Measurements from ENCODE around the gene PKNOX2.

The PKNOX2 gene

DNA sequence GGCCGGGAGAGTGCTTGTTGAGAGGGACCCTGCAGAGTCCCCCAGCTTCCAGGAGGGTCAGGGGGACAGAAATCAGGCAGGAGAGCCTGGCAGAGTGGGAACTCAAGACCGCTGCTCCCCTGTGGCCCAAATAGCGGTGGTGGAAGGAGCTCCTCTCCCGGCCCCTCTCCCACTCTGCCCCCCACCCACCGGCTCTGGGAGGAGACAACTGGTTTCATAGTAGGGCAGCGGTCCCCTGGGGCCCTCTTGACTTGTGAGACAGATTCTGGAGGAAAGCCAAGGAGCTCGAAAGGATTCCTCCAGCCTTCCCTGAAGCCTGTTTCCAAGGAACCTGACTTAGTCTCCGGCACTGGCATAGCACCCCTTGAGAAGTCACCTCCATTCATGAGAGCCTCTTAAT lies 10.1 kb downstream of the PKNOX2 start:
- DNase-seq, result no peak

GRCh38 chr11:125175166-125175565 lies 10.6 kb downstream of the PKNOX2 start:
- DNase-seq, result no peak

- no peak for DNase-seq
Measured at GRCh38 chr11:125175896-125176575, 11.5 kb downstream of the PKNOX2 start.

DNA sequence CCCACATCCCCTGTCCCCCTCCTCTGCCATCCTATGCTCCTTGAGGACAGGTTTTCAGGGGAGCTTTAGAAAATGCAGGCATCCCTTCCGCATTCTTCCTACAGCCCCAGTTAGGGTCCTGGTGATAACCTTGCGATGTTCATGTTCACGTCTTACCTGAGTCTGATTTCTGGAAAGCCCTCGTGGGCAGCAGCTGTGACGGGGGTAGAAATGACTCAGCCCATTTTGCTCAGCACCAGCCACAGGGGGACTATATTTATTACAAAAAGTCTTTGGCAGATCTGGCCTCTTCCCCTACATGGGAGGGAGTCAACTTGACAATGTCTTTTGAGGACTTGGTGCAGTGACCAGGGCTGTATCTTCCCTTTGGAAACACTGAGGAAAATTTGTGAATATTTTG lies 12.3 kb downstream of the PKNOX2 start:
- DNase-seq, result no peak

GRCh38 chr11:125177543-125177942 lies 13.0 kb downstream of the PKNOX2 start:
- no peak for DNase-seq

DNA sequence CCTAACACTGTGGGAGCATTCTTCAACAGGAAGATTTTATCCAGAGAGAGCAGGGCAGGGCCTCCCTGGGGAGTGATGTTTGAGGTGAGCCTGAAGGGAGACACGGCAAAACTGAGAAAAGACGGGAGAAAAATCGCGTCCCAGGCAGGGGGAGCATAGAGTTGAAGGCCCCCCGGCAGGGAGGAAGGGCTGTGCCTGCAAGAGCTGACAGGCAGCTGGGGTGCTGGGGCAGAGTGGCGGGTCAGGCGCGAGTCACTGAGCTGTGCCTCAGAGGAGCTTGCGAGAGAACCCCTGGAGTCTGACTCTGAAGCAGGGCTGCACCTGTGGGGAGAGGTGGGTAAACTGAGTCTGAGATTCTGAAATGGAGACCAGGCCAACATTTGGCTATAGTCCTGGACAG lies 14.8 kb downstream of the PKNOX2 start:
- no peak for DNase-seq

DNA sequence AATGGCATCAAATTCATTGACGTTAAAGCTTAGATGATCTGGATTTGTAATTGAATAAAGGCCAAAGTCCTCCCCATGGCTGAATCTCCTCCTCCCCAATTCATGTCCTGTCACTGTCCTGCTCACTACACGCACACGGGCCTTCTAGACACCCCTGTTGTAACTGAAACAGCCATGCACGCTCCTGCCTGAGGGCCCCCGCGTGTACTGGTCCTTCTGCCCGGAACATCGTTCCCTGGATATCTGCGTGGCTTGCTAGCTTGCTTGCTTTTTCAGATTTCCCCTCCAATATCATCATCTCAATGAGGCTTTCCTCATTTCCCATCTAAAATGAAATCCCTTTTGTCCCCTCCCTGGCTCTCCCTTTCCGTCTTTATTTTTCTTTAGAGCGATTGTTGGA lies 15.3 kb downstream of the PKNOX2 start:
- no peak for DNase-seq

DNA sequence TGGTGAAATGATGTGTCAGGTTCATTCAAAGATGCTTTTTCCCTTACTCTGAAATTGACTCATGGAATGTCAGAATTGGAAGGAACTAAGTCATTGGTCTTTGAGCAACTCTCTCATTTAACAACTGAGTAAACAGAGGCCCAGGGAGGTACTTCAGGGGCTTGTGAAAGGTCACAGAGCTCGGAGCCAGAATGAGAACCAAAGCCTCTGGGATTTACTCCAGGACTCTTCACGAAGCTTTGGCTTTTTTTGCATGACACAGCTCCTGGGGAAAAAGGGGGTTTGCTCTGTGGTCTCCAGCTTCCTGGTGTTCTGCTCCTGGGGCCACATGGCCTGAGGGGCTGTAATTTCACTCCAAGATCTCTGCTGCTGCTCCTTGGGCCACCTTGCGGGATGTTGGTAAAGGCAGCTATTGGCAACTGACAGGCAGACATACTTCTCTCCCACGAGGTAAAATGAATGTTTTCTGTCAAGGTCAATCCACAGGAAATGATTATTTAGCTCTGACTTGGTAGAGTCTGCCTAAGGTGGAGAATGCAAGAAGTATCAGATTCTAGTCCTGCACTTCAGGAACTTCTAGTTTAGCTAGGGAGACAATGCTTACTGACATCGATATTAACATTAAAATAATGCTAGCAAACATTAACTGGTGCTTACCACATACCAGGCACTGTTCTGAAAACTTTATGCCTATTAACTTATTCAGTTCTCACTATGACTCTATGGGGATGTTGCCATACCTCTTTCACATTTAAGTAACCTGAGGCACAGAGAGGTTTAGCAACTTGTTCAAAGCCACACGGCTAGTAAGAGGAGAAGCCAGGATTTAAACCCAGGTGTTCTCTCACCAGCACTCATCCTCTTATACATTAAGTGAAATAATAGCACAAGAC lies 16.1 kb downstream of the PKNOX2 start:
- no peak for DNase-seq

- DNase-seq, result no peak
Measured at GRCh38 chr11:125182573-125182972, 18.0 kb downstream of the PKNOX2 start.

GRCh38 chr11:125183641-125184040 lies 19.1 kb downstream of the PKNOX2 start:
- DNase-seq, result no peak

- no peak for DNase-seq
Measured at GRCh38 chr11:125188021-125188420, 23.5 kb downstream of the PKNOX2 start.

- no peak for DNase-seq
Measured at GRCh38 chr11:125190566-125190965, 26.0 kb downstream of the PKNOX2 start.

GRCh38 chr11:125192183-125192582 lies 27.6 kb downstream of the PKNOX2 start:
- no peak for DNase-seq

DNA sequence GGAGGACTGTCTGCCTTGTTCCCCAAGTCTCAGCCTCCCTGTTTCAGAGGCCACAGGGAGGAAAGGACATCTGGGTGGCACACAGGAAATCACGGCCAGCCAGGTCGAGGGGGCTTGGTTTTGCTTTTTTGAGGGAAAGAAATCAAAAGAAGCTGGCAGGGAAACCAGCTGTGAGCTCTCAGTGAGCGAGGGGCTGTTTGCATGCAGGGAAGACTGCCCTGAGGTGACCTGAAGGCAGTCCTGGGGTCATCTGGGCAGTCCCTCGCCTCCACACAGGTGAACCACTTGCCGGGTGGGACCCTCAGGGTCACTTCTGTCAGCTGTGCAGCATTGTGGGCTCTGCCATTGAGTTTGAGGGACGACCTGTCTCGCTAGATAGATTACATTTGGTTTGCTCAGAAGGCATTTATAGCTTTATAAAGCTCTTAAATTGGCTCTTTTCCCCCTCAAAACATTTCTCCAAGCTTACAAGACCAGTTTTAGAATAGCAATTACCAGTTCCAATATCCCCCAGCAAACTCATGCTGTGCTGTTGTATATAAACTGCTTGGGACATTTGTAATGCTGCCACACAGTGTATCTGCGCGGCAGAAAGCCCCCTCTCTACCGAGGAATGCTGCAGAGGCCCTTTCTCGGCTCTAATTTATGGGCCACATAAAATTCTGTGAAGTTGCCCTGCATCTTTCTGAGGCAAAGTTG lies 28.3 kb downstream of the PKNOX2 start:
- DNase-seq, result no peak

- DNase-seq, result no peak
Measured at GRCh38 chr11:125193416-125193726, 28.8 kb downstream of the PKNOX2 start.

- DNase-seq, result no peak
Measured at GRCh38 chr11:125193841-125194240, 29.3 kb downstream of the PKNOX2 start.

- no peak for DNase-seq
Measured at GRCh38 chr11:125199915-125200314, 35.4 kb downstream of the PKNOX2 start.

DNA sequence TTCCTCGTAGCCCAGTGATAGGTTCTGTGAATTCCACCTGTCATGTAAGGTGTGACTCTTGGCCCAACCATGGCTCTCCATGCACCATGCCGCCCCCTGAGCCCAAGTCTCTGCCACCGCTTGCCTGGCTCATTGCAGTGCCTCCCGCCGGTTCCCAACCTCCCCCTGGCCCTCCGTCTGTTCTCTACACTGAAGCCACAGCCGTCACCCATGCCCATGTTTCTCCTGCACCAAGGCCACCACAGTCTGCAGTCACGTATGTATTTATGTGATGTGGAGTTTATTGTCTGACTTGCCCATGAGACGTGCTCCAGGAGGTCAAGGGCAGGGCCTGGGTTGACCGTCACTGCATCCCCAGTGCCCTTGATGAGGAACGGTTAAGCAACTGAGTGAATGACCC lies 35.9 kb downstream of the PKNOX2 start:
- no peak for DNase-seq

DNA sequence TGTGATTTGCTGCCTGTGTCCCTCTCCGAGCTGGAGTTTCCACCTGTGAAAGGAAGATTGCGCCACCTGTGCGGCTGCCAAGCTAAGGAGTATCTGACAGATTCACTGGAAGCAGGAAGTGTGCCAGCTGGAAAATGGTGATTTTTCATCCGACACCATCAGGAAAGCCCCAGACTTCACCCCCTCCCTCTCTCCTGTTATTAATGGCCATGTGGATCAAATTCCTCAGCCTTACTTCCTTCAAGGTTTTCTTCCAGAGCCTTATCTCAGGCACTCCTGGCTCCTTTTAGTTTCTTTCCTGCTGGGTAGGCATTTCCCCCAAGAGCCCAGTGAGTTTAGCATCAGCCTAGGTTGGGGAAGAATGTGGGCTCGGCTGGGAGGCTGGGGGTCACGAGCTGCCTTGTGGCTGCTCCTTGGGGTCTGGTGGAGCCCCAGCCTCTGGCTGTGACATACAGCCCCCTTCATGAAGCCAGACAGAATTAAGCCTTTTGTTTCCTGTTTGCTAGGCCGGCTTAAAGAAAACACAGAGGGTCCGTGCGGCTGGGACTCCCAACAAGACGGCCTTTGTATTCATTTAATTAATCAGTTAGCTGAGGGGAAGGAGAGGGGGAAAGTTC lies 37.1 kb downstream of the PKNOX2 start:
- DNase-seq, result no peak

GRCh38 chr11:125202362-125202880 lies 37.9 kb downstream of the PKNOX2 start:
- DNase-seq, result no peak

GRCh38 chr11:125202977-125203376 lies 38.4 kb downstream of the PKNOX2 start:
- no peak for DNase-seq

DNA sequence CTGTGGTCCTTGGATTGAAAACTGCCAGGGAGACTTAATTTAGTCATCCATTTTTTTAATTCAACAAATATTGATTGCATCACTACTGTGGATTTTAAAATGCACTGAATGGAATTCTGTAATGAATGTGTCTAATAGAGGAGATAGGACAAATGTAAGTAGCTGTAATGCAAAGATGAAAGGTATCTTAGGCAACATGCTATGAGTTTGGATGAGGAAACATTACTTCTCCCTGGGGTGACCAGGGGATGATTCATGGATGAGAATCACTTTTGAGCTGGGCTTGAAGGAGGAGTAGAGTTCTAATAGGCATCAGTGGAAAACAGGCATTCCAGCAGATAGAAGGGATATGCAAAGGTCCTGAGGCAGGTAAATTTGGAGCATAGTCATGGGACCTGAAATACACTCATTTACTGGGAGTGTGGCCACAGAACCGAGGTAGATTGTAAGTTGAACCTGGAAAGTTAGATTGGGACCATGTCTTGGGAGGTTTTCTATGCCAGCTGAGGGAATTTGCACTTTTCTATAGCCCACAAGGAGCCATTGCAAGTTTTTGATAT lies 43.4 kb downstream of the PKNOX2 start:
- no peak for DNase-seq

DNA sequence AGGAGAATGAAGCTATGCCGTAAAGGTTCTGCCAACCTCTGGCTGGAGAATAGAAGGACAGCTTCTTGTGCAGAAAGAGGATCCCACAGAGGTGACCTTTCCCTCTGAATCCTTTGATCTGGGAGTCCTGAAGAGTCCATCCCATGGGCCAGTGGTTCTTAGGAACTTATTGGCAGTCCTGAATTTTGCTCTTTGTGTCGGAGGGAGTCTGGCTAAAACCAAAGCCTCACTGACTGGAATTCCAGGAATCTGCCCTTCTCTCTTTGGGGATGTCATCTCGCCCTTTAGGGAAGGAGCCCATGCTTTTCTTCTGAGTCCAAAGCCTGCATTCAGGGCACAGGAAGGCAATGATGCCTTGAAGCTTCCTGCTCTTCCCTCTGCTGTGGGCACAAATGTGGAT lies 45.5 kb downstream of the PKNOX2 start:
- no peak for DNase-seq
